DMS53 (cell line): ENCODE measurements around the gene PBX1.
"Not testable (repeated sequence)": the region's sequence is repeated elsewhere in the genome, so short reads cannot be mapped to it uniquely, and the experiment has no call there.

ENCODE experiments used
- DNase-seq: peaks from one replicate; lab custom pipeline; 2025; lab: John Stamatoyannopoulos, UW

Gene PBX1

DNA sequence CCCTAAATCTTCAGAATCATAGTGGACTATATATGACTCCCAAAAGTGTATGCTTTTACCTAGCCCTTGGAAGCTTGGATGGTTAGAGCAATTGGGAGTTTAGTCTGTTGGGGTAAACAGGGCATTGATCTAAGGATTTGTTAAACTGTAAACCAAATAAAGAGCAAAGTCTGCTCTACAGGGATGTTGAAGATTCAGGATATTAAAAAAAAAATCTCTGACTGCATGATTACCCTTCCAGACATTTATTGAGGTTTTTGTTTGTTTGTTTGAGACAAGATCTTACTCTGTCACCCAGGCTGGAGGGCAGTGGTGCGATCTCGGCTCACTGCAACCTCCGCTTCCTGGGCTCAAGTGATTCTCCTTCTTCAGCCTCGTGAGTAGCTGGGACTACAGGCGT lies 31.6 kb downstream of the PBX1 start:
- DNase-seq, result no peak

DNA sequence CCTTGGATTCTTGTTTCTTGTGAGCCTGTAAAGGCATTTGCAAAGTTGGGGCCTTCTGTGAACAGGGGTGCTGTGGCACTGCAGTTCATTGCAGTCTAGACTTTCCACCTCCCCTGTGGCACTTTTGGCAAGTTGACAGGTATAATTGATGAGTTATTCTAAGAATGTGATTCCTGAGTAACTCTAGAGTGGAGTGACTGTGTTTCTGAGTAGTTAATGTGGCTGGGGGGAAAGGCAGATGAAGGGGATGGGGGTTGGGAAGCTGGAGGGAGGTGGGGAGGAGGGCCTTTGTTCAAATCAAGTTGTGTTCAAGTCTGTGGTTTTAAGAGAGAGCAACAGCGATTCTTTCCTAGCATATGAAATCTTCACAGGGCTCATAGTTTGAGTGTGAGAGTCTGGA lies 32.9 kb downstream of the PBX1 start:
- DNase-seq, result no peak

DNA sequence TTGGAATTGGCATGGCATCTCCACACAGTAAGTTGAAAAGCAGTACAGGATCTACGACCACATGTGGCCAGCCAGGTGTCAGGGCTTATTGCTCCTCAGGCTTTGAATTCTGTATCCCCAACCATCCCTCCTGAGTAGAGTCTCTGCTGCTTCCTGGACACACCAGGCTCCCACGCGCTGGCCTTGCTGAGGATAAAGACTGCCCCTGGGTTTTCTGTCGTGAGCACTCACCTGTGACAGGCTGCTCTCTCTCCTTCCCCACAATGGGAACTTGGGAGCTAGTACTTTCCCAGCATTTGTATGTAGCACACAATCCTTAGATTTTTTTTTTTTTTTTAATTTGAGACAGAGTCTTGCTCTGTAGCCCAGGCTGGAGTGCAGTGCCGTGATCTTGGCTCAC lies 33.6 kb downstream of the PBX1 start:
- DNase-seq, result no peak

DNA sequence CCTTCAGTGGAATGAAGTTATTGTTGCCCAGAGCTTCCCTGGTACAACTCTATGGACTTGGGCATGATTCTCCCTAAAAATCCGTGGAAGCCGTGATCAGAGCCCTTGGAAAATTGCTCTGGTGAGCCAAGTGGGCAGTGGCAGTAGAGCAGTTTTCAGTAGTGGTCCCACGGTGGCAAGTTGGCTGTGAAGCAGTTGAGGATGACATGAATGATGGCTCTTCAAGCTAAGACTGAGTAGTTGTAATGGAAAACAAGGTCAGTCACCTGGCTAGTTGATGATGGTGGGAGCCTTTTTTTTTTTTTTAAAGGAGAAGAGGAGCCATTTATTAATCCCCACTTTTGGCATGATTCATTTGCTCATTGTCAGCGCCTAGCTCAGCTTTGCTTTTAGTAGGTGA lies 36.2 kb downstream of the PBX1 start:
- no peak for DNase-seq

DNA sequence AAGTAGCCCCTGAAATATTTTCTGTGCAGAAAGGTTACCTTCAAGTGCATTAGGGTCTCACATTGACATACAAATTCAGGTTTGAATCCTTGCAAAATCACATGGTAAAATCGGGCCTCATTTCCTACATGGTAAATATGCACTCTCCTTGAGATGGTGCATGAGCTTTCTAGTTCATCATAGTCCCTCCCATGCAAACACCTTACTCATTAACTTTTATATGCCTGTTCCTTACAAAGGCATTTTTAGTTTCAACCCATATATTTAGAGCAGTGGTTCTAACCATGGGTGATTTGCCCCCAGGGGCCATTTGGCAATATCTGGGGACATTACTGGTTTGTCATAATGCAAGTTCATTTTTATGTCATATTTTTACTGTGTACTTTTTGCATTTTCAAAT lies 37.2 kb downstream of the PBX1 start:
- DNase-seq, result no peak

DNA sequence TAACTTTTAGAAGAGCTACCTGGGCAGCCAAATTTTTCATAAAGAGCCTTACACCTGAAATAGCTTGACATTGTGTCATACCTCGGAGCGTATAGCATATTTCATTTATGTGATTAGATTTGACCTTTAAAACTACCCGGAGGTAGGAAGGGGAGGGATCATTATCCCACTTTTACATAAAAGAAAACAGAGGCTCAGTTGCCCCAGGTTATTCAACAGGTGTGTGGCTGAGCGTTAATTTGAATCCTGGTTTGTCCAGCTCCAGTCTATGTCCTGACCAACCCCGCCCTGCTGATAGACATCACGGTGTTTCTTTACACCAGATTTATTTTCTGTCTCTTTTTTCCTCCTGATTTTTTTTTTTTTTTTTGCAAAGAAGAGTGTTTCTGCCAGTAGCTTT lies 39.7 kb downstream of the PBX1 start:
- DNase-seq, result no peak

DNA sequence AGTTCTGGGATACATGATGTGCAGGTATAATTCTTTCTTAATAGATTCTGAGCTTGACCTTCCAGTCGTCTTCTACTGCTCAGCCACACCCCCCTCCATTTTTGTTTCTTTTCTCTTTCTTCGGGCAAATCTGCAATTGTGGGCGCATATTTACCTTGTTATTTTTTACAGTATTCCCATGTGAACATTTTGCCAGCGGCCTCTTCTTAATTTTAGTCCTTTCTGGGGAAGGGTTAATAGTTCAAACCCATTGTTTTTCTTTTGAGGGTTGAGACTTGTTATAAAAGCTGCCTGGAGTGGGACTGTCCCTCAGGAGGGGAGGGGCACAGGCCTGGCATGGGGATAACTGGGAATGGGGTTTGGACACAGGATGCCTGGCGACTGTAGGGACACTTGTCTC lies 40.3 kb downstream of the PBX1 start:
- no peak for DNase-seq

DNA sequence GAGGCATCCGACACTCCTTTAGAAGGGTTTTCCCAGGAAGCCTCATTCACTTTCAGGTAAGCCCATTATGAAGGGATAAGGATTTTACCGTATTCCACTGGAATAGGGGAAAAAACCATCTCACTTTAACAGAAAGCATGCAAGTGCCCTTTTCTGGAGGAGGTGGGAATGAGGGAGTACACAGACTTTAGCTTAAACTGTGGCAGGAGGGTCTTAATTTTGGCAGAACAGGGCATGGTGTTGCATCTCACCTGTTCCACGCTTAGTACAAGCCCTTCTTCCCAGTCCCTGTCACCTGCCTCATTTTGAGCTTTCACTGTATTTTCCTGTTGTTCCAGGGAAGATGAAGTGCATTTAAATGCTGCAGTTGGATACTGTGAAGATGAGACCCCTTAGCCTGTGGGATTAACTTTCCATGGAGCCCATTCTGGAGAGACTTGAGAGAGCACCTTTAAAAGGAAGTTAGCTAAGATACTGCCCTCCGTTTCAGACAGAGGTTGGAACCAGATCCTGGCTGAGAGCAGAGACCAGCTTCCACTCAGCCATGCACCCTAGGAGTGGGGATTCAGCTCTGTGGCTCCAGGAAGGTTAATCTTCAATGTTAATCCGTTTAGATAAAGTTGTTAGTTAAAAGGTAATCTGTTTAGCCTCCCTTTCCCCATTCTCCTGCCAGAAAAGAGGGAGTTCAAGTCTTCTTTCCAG lies 42.6 kb downstream of the PBX1 start:
- peak; percentile 82 for DNase-seq

DNA sequence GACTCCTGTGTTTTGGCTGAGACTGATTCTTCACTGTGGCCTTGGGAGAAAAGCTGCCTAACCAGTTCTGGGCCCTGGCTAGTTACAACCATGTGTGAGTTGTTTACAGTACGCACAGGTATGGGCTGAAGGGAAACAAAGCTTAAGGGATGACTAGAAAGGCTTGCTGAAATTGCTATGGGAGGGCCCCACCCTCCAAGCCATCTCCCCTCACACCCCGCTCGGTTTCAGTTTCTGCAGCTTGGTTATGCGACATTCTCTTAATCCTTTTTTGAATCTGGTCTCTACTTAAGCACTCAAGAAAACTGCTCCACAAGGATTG lies 43.1 kb downstream of the PBX1 start:
- DNase-seq, result peak; percentile 96

DNA sequence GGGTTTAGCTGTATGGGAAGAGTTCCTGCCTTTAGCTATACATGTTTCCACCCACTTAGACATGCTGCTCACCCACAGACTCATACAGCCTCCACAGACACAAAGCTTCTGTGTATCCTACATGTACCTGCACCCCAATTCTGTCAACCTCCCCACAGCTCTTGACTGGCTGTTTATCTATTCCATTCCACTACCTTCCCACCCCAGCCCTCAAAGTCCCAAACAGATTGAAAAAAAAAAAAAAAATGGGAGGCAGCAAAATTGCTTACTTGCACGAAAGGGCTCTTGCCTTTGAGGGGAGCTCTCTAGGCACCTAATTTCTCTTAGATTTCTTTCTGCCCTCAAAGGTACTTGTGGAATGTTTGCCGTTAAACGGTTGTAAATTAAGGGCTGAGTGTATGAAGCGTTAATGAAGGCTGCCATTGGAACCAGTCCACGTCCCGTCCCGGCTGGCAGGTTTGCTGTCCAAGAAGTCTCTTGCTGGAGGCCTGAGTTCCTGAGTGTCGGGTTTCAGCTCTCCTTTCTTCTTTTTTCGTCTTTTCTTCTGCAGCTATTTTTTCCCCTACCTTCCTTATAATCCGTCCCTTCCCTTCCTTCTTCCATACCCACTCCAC lies 43.6 kb downstream of the PBX1 start:
- peak; percentile 72 for DNase-seq

DNA sequence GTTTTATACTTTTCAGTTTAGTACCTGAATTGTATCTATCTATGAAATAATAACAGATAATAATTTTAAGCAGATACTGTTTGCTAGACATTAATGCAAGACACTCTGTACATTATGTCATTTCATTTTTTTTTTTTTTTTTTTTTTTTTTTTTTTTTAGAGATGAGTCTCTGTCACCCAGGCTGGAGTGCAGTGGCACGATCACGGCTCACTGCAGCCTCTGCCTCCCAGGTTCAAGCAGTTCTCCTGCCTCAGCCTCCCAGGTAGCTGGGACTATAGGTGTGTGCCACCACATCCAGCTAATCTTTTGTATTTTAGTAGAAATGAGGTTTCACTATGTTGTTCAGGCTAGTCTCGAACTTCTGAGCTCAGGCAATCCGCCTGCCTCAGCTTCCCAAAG lies 44.8 kb downstream of the PBX1 start:
- DNase-seq, result not testable (repeated sequence)

DNA sequence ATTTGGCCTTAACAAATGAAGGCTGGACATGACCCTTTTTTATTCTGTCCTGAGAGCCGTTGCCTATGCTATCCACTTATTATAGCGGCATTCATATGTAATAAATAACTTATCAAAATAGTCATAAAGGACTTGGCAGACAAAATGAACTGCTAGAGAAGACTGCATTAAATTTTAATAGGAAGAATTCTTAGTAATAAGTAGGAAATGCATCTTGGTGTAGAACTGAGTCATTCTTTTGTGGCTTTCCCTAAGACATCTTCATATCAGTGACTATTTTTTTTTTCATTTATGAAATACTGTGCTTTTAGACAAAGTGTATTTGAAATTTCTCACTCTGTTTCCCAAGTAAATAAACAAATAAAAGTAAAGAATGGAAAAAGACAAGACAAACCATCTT lies 45.6 kb downstream of the PBX1 start:
- DNase-seq, result no peak

DNA sequence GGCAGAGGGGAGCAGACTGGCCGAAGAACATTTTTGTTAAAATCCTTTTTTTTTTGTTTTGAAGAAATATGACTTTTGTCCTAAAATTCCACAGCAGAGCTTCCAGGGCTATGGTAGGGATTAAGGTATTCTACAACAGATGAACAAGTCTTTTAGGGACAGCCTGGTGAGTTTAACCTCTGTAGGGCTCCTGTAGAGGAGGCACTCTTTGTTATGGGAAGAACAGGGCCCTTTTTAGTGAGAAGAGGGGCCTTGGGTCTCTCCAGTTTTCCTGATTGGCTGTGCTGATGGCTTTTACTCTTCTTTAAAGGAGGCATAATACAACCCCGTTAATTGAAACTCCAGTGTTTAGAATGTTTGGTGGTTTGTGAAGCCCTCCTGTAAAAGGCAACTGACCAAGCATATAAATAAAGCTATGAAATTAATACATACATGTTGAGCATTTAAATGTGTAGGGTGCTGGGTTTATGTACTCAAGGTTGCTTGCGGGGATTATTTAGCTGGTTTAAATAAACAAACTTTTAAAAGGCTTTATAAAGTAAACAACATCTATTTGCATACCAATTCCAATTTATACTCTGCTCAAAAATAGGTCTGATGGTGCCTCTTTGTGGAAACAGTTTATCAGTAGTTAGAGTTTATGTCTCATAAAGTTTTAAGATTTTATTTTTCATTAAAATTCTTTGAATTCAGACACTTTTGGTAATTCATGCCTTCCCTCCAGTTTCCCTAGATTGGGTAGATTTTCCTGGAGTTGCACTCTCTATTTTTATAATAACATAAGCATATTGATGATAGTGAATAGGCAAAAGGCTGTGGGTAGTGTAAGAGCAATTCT lies 46.5 kb downstream of the PBX1 start:
- DNase-seq, result peak; percentile 40

DNA sequence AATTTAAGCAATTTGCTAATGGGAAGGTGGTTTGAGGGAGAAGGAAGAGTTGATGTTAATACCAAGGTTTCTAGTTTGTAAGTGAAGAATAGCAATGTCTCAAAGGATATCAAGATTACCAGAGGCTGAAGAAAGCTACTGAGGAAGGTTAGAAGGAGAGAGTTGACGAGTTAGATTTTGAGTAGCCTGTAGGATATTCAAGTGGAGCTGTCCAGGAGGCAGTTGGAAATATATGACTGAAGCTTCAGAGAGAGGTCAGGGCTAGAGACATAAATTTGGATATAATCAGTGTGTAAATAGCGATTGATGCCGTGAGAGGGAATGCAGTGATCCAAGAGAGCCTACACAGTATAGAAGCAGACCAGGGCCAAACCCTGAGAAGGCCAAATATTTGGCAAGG lies 48.4 kb downstream of the PBX1 start:
- no peak for DNase-seq

DNA sequence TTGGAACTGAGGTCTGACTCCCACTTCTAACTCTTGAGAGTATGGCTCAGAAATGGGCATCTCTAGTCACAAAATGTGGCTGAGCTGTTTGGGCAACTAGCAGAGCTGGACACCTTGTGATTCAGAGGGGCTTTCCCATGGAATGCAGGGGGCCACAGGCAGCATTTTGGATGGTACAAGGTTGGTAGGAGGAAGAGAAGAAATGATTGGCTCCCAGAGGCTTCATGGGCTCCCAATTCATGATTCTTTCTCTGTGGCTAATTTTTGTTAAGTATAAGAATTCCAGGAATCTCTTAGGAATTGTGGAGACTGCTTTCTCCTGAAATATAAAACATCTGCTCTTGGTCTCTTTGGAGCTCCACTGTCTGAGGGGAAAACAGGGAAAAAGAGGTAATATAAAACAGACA lies 49.7 kb downstream of the PBX1 start:
- DNase-seq, result no peak

DNA sequence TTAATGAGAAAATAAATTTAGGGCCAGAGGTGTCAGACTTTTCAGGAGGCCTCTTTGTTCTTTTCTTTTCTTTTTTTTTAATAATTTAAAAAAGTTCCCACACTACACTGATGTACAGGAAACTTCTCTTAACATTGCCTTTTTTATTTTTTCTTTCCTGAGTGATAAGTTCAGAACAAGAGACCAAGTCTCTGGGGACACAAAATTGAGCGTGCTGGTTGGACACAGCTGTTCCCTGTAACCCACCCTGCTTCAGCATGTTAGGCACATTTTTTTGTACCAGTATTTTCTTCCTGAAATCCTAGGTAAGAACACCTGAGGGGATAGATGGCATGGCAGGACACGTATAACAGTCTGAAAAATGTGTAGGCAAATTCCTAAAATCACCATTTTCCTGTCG lies 50.1 kb downstream of the PBX1 start:
- DNase-seq, result no peak

DNA sequence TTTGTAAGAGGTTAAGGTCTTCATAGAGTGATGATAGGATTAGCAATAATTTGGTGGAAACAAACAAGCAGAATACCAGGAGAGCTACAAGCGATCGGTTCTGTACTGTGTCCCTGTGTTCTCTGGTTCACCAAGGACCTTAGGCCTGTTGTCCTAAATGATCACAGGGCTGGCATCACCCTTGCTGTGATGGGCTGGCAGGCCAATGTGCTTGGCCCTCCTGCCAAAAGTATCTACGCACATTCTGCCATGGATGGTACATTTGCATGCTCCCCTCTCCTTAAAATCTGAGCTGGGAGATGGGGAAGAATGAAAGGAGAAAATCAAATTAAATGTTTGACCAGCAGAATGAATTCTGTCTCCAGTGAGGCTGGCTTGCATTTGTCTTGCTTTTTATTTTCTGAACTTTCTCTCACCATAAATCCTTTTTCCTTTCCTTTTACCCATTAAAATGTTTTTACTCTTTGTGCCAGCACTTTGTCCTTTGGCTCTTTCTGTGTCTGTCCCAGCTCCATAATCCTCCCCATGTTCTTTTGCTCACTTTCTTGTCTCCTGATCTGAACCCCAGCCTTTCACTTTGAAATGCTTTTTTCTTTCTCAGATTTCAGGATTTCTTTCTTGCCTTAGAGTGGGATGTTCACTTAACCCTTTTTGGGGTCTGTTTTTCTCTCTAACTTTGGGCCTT lies 51.7 kb downstream of the PBX1 start:
- no peak for DNase-seq

DNA sequence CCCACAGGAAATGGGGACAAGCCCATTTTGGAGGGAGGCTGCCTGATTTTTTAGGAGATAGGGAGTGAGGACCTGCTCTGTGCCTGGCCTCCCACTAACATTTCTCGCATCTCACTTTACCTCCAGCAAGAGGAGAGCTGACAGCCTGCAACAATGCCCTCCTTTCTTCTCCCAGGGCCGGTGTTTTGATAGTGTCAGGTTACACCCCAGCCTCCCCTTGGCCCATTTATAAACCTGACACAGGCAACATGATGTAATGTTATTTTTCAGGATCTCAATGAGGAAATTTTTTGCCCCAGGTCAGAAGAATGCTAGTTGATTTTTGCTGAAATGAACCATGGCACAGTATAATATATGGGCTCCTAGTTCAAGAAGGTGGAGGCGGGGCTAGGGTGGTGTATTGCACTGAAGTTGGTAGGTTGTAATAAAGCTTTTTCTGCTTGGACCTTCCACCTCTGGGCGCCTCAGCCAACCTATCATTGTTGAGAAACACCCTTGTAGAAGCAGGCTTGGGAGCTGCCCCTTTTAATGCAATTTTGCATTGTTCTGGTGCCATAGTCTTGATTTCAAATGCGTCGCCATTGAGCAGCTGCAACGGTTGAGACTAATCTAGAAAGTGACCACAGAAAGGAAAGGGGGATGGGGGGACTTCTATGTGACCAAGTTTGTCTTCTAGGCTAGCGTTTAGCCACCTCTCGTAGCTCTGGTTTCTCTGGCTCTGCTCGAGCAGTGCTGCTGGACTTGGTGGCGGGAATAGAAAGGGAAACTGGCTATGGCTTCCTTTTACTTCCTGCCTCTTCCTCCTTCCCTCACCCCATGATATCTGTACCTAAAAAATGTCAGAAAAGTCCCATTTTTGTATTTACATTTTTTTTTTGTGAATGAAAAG lies 53.0 kb downstream of the PBX1 start:
- peak; percentile 92 for DNase-seq

DNA sequence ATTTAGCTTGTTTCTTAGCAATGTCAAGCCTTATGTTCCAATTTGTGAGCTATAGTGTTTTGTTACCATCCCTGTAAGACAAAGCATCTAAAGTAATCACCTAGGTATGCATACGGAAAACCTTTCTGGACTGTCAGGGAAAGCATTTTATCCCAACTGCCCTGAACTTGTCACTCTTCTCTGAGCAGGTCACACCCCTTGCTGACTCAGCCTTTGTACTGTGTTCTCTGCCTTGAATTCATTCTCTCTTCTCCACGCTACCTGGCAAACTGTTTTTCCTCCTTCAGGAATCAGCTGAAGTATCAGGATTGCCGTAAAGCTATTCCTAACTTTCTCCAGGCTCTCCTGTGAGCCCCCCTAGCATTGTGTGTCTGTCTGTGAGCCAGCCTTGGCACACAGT lies 54.2 kb downstream of the PBX1 start:
- peak; percentile 41 for DNase-seq

DNA sequence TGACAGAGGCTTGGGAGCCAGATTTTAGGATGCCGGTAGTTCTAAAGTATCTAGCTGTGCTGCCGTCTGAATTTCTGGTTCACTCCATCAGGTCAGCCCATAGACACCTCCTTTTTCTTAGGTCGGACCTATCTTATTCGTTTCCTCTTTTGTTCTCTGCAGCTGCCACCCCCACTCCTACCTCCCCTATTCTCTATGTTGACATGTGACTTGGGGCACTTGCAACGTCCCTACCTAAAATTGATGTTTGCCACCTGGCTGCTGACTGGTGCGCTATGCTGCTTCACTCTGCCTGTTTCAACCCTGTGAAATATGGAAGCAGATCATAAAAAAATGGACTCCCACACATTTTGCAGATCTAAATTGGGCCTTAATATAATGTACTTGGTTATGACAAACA lies 55.3 kb downstream of the PBX1 start:
- no peak for DNase-seq

DNA sequence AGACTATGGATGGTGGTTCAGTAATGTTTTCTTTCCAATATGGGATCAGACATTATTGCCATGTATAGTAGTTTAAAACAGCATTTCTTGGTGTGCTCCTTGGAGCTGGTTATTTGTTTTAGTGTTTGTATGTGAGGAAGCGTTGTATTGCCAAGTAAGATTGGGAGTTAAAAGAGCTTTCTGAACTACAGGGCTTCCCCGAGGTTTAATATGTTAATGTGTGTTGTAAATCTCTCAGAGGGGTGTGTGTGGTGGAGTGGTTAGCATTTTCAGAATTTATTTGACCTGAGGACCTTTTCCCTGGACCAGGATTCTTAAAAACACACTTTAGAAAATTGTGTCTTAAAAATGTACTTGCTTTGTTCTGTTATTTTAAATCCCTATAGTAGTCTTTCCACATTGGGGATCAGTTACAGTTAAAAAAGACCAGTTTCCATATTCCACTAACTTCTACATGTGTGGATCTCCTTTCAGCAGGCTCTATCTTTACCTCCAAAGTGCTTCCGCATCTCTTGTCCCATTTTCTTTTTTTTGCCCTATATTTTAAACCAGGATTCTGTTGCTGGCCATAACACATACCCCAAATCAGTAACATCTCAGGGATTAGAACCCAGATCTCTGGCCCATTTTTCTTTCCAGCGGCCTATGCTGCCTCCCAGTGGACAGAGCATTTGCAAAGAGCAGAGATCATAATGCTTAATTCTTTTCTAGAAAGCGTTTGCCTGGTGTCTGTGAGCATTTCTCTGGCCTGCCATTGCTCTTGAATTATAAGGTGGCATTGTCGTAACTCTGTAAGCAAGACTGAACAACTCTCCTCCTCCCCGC lies 58.6 kb downstream of the PBX1 start:
- peak; percentile 73 for DNase-seq
